Activated CD8-positive, alpha-beta memory T cell treated with anti-CD3 and anti-CD28 coated beads for 4 hours (primary cell): ENCODE data around the gene SEPTIN5.
"Not testable (repeated sequence)": the region's sequence is repeated elsewhere in the genome, so short reads cannot be mapped to it uniquely, and the experiment has no call there.

ENCODE experiments used
- DNase-seq, 2 donors: peaks; one replicate each; pipeline ENCODE4 v3.0.0-alpha.2; 2020; ENCODE audit warnings: low read depth in 2 of 2

Gene SEPTIN5

DNA sequence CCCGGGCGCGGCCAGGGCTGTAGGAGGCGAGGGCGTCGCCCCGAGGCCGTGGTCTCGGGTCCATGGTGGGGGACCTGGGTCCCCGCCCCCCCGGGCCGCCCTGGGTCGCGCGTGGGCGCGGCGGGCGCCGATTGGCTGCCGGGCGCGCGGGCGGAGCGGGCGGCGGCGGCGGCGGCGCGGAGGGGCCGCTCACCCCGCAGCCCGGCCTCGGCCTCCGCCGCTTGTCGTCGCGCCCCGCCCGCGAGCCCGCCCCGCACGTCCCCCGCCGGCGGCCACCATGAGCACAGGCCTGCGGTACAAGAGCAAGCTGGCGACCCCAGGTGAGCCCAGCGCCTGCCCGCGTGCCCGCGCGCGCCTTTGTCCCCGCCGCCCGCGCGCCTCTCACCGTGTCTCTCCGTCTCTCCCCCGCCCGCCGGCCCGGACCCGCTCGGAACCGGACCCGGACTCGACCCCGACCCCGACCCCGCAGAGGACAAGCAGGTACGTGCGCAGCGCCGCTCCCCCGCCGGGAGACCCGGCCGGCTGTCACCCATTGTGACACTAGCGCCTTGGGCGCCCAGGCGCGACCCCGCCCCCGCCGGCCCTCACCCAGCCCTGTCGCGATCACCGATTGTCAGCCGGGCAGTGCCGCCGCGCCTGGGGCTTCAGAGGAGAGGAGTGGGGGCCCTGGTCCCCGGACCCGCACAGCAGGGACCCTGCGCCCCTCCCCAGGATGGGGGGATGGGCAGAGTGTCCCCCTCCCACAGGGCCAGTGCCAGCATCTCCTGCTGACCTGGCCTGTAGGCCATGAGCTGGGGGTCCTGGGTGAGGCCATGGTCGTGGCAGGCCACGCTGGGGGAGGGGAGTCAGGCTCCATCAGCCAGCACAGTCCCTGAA is at the start of gene SEPTIN5:
TSS of gene SEPTIN5 (plus strand) at position 192 of the 876 bp plus-strand sequence. CDS start at position 278, 86 bp downstream.
- DNase-seq, result no peak

DNA sequence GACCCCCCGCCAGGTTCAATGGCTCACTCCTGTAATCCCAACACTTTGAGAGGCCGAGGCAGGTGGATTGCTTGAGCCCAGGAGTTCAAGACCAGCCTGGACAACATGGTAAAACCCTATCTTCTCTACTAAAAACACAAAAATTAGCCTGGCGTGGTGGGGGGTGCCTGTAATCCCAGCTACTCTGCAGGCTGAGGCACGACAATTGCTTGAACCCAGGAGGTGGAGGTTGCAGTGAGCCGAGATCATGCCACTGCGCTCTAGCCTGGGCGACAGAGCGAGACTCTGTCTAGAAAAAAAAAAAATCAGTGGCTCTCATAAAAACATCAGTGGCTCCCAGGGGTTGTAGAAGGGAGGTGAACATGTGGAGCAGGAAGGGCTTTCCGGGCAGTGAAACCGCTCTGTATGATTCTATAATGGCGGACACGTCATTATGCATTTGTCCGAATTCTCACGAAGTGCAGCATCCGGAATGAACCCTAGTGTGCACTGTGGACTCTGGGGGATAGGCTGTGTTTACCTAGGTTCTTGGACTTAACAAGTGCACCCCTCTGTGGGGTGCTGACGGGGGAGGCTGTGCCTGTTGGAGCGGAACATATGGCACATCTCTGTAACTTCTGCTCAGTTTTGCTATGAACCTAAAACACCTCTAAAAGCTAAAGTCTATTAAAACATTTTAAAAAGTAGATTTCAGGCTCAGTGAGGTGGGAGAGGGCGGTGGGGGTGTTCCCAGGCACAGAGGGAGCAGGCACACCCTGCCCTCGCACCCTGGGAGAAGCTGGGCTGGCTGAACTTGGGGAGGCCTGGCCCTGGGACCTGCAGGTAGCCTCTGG is 49.1 kb upstream of the SEPTIN5 start:
- no peak for DNase-seq

DNA sequence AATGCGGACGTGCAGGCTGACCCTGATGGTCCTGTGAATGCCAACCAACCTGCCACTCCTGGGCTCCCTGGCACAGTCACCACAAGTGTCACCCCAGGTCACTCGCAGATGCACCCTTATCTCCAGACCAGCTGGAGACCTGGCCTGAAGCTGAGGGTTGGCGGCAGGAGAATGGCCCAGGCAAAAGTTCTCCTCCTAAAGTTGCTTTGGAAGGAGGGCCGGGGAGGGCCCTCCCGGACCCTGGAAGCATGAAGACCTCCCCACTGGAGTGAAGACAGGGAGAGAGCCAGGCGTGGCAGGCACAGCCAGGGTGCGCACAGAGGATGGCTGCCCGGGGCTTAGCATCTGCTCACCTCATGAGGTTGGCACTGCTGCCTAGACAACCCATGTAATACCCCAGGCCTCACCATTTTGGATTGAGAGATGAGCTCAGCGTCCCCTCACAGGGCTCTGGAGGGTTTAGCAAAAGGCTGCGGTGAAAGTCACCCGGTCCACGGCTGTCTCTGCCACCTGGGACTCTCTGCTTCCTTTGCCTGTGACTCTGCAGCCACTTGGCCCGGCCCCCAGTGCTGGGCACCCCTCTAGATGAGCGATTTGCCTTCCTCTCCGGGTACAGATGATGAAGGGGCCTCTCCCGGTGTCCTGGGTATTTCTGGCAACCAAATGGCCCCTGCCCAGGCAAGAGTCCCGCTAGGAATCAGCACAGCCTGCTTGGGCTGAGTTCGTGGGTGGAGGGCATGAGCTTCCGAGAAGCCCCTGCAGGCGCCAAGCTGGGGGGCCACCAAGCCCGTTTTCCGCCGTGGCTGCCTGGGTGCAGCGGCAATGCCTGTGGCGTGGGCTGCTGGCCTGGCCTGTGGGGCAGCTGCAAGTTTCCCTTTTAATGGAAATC is 48.3 kb upstream of the SEPTIN5 start:
- DNase-seq, result no peak

DNA sequence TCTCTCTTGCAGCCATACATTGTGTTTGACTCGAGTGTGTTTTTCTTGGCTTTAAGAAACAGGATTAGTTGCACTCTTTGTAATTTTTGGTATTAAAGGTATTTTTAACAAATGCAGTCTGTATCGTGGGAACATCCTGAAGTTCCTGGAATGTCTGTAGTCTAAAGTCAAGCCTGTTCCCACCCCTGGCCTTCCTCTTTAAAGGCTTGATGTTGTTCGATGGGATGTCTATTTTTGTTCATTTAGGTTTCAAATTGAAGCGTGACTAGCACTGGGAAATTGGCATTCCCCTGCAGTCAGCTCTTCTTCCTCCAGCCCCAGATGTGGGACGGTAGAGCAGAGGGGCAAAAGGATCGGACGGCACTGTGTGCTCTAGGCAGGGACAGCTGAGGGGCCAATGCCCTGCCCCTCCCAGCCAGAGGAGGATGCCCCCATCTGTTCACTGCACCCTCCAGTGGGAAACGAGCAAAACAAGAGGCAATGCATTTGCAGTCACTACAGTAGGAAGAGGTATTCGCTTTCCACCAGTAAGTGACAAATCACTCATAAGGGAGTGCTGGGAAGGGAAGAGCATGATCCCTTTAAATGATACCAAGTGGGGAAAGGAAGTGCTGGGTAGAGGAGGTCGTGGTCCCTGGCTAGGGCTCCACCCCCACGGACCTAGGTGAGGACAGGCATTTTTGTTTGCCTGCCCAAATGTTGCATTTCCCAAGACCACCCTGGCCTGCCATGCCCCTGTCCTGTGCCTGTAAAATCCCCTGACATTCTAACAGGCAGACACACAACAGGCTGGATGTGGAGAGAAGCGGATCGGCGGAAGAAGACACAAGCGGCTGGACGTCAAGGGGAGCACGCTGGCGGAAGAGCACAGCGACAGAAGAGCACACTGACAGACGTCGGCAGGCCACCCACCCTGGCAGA is 47.4 kb upstream of the SEPTIN5 start:
- no peak for DNase-seq

DNA sequence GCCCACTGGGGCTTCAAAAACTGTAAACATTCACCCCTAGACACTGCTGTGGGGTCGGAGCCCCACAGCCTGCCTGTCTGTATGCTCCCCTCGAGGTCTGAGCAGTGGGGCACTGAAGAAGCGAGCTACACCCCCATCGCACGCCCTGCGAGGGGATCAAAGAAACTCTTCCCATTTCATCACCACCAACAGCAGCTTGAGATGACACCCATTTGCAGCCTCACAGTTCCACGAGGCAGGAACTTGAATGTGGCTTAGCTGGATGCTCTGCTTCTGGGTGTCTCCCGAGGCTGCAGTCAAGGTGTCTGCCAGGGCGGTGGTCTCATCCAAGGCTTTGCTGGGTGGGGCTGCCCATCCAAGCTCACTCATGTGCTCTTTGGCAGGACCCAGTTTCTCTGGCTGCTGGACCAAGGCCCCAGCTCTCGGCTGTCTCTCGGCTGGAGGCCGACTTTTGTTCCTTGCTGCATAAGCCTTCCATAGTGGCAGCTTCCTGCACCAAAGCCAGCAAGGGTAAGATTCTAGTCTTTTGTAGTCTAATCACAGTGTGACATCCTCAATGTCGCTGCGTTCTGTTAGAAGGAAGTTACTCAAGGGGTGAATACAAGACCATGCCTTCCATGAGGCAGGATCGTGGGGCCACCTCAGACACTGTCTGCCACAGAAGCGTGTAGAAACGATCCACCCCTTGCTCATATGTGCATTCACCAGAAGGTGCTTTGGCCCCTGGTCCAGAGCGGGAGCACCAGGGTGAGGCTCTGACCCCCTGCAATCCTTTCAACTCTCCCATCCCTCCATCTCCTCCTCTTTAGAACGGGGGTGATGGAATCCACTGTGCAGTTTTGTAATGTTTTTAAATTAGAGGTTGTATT is 46.2 kb upstream of the SEPTIN5 start:
- DNase-seq, result no peak

DNA sequence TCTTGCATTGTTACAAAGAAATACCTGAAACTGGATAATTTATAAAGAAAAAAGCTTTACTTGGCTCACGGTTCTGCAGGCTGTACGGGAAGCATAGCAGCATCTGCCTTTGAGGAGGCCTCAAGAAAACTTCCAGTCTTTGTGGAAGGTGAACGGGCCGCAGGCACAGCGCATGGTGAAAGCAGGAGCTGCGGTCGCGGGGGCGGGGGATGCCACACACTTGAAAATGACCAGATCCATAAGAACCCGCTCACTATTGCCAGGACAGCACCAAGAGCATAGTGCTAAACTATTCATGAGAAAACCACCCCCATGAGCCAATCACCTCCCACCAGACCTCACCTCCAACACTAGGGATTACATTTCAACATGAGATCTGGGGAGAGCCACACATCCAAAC is 45.6 kb upstream of the SEPTIN5 start:
- no peak for DNase-seq

DNA sequence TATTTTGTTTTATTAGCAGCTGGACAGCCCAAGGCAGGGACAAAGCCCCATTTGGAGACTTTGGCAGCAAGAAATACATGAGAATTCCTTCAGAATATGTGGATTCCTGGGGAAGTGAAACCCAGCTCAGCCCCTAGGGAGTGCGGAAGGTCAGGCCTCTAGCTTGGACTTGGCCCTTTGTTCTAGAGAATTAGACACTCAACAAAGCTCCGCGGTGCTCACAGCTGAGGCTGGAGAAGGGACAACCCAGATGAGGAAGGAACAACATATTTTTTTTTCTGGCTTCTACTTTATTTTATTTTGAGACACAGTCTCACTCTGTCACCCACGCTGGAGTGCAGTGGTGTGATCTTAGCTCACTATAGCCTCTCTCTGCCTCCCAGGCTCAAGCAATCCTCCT is 44.7 kb upstream of the SEPTIN5 start:
- no peak for DNase-seq

DNA sequence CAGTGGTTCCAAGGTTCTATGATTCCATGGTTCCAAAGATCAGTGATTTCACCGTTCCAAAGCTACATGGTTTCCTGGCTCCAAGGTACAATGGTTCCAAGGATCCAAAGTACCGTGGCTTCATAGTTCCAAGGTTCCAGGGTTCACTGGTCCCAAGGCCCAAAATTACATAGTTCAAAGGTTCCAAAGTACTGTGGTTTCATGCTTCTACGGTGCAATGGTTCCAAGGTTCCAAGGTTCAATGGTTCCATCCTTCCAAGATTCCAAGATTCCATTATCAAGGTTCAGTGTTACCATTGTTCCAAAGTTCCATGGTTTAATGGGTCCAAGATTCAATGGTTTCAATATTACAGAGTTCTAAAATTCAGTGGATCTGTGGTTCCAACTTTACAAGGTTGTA is 43.0 kb upstream of the SEPTIN5 start:
- DNase-seq, result no peak

DNA sequence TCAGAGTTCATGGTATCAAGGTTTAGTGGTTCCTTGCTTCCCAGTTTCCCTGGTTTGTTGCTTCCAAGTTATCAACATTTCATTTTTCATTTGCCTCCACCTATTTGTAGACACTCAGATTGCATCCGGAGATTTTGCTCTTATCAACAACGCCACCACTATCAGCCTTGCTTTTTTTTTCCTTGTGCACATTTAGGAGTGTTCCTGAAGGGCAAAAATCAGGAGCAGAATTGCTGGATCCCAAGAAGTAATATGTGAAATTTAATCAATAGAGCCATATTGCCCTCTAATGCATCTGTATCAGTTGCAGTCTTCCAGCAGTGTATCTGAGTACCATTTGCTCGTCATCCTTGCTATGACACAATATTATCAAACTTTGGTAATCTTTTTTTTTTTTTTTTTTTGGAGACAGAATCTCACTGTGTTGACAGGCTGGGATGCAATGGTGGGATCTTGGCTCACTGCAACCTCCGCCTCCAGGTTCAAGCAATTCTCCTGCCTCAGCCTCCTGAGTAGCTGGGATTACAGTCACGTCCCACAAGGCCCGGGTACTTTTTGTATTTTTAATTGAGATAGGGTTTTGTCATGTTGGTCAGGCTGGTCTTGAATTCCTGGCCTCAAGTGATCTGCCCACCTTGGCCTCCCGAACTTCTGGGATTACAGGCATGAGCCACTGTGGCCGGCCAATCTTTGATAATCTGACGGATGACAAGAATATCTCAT is 42.1 kb upstream of the SEPTIN5 start:
- DNase-seq, result no peak

DNA sequence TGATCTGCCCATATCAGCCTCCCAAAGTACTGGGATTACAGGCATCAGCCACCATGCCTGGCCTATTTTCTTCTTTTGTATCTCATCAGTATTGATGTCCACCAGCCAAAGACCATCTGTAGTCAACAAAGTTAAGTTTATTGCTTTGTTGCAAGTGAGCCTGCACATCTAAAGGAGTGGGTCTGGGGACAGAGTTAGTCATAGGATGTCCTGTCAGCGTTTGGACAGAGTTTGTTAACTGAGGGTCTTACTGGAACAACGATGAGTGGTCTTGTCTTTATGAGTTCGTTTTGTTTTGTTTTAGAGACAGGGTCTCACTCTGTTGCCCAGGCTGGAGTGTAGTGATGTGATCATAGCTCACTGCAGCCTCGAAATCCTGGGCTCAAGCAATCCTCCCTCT is 40.6 kb upstream of the SEPTIN5 start:
- DNase-seq, result no peak

DNA sequence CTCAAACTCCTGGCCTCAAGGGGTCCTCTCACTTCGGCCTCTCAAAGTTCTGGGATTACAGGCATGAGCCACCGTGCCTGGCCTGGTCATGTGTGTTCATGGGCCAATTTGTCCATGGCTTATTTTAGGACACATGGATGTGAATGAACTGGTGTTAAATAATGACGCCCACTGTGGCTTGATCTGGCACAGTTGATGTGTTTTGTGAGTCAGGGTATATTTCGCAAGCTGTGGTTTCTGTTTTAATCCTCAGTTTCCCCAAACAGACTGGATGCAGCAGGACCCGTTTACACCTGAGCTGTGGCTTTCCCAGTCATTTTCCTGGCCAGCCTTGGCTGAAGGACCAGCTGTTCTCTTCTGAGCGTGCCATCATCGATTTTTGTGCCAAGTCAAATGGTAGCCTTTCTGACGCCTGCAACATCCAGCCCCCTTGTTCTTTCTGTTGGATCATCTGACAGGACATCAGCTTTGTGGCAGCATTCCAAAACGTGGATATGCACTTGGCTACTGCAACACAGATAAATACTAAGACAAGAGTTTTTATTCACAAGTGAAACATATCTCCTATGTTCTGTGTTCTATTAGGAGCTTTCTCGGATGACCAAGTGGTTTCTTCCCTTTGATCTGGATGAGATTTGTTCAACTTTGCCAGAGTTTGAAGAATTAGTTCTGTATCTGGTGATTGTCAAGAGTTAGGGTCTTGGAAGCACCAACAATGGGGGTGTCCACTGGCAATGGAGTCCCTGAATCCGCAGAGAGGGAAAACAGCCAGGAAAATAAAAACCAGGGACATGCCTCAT is 40.0 kb upstream of the SEPTIN5 start:
- no peak for DNase-seq

DNA sequence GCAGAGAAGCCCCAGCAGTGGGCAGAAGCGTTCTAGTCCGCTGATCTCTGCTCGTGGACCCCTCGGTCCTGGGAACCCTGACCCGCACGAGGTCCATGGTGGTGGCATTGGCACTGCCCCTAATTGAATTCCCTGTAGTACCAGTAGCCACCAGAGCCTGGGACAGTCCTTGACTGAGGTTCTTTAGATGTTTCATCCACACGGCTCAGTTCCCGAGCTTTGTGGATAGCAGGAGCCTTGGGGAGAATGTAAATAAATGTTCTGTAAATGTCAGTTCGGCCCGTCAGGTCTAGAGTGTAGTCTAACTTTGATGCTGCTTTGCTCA is 39.4 kb upstream of the SEPTIN5 start:
- no peak for DNase-seq

DNA sequence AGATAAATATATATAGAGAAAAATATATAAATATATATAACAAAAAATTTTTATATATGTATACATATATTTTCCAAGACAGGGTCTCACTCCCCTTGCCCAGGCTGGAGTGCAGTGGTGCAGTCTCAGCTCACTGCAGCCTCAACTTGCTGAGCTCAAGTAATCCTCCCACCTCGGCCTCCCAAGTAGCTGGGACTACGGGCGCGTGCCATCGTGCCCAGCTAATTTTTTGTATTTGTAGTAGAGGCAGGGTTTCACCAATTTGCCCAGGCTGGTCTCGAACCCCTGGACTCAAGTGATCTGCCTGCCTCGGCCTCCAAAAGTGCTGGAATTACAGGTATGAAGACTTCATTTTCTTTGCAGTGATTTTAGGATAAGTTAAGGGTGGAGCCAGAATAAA is 38.9 kb upstream of the SEPTIN5 start:
- DNase-seq, result no peak

DNA sequence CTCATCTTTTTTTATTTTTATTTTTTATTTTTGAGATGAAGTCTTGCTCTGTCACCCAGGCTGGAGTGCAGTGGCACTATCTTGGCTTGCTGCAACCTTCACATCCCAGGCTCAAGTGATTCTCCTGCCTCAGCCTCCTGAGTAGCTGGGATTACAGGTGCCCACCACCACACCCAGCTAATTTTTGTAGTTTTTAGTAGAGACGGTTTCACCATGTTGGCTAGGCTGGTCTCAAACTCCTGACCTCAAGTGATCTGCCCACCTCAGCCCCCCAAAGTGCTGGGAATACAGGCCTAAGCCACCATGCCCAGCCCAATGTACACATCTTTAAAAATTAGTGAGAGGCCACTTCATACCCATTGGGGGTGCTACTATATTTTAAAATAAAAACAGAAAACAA is 37.9 kb upstream of the SEPTIN5 start:
- not testable (repeated sequence) for DNase-seq

DNA sequence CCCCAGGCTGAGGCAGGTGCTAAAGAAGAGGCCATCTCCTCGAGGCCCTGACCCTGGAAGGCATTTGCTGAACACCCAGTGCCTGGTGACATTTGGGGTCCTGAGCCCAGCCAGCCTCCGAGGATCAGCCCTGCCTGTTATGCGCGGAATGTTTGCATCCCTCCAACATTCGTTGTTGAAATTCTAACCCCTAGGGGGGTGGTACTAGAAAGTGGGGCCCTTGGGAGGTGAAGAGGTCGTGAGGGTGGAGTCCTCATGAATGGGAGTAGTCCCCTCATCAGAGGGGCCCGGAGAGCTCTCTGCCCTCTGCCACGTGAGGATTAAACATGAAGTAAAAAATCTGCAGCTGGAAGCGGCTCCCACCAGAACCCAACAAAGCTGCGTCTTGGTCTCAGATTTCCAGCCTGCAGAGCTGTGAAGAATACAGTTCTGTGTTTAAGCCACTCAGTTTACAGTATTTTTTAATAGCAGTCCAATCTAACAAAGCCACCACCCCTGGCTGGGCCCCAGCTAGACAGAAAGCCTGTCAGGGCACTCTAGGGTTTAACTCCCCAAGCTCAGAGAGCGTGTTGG is 35.3 kb upstream of the SEPTIN5 start:
- DNase-seq, result no peak

DNA sequence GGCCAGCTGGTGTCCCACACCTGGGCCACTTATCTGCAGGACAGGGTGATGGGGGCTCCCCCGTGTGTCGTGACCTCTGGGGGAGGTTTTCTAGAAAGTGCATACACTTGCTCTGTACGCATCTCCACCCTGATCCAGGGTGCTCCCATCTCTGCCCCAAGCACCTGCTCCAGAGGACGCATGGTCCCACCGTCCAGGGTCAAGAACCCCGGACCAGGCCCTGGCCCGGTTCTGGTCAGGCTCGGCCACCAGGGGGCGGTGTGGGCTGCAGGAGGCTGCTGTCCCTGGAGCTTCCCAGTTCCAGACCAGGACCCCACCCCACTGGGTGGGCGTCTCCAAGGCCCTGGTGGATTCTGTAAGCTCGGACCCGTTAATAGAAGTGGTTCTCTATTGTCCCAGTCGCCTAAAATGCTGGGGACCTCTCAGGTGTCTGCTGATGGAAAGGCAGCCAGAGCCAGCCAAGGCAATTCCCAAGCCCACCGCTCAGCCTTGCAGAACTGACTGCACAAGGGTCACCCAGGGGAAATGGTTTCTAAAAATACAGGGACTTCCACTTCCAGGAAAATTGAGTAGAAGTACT is 34.7 kb upstream of the SEPTIN5 start:
- DNase-seq, result peak in 1 of 2 donors; percentile 4

DNA sequence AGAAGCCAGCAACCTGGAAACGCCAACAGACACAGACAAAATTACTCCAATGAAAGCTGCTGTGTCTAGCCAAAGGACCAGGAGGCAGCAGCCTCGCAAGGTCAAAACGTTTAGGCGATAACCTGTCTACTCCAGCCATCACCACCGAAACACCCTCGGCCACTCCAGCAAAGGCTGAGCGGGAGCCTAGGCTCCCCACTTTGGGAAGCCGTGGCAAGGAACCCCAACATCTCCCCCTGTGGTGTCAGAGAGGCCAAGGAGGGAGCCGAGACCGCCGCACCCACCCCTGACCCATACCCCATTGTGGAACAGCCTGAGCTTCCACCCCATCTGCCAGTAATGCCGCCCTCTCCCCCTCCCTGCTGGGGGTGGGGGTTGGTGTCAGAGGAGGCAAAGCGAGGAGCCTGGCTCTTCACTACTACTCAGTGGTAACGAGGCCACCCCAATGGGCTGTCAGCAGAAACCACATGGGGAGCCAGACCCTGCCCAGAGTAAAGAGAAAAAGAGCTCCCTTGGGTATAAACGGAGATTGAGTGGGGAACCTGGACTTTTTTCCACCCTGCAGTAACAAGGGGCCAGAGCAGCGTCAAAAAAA is 33.9 kb upstream of the SEPTIN5 start:
- no peak for DNase-seq
